Measurements from ENCODE around the gene NR2F6.
"Not testable (repeated sequence)": the region's sequence is repeated elsewhere in the genome, so short reads cannot be mapped to it uniquely, and the experiment has no call there.

The NR2F6 gene

DNA sequence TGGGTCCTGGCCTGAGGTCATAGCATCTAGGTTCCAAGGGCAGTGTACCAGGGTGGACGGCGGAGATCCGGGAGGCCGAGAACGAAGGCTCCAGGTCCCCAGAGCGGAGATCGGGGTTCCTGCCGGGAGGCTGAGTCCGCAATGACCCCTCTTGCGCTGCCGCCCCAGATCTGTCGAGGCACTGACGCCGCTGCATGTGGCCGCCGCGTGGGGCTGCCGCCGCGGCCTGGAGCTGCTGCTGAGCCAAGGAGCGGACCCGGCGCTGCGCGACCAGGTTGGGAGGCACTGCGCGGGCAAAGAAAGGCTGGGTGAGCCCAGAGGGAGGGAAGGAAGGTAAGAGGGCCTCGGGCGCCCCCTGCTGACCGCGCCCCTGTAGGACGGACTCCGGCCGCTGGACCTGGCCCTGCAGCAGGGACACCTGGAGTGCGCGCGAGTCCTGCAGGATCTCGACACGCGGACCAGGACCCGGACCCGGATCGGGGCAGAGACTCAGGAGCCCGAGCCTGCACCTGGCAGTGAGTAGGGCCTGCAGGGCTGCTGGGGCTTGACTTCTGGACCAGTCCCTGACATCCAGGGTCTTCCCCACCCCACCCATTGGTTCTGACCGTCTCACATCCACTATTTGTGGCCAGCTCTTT is 36.9 kb upstream of the NR2F6 start:
- Histone ChIP-seq H3K4me1 (ENCODE audit: control insufficient read depth in 5 of 5, insufficient read depth in 5 of 5, low read length in 5 of 5) (peaks cover 0 to 19% (median 17%) of the 10 kb centered on the region in 5 donors), H3K4me3 (ENCODE audit: low read depth in 1 of 5, low read length in 5 of 5) (peak overlapping the region in 3 of 5 donors; percentile 34 to 64 (median 50)), H3K27me3 (ENCODE audit: control insufficient read depth in 5 of 5, insufficient read depth in 4 of 5, low read length in 5 of 5) (peaks cover 0 to 17% (median 14%) of the 10 kb centered on the region in 5 donors), H3K9me3 (ENCODE audit: control insufficient read depth in 5 of 5, low read length in 5 of 5) (no peaks in the 10 kb centered on the region), H3K9ac (ENCODE audit: low read length in 5 of 5) (peak overlapping the region in 2 of 5 donors; percentile 47 to 52), H3K27ac (ENCODE audit: low read depth, low read length) (no peak overlapping the region), H3K36me3 (ENCODE audit: control insufficient read depth in 5 of 5, insufficient read depth in 5 of 5, low read length in 5 of 5) (peaks cover 0 to 11% (median 10%) of the 10 kb centered on the region in 5 donors)

DNA sequence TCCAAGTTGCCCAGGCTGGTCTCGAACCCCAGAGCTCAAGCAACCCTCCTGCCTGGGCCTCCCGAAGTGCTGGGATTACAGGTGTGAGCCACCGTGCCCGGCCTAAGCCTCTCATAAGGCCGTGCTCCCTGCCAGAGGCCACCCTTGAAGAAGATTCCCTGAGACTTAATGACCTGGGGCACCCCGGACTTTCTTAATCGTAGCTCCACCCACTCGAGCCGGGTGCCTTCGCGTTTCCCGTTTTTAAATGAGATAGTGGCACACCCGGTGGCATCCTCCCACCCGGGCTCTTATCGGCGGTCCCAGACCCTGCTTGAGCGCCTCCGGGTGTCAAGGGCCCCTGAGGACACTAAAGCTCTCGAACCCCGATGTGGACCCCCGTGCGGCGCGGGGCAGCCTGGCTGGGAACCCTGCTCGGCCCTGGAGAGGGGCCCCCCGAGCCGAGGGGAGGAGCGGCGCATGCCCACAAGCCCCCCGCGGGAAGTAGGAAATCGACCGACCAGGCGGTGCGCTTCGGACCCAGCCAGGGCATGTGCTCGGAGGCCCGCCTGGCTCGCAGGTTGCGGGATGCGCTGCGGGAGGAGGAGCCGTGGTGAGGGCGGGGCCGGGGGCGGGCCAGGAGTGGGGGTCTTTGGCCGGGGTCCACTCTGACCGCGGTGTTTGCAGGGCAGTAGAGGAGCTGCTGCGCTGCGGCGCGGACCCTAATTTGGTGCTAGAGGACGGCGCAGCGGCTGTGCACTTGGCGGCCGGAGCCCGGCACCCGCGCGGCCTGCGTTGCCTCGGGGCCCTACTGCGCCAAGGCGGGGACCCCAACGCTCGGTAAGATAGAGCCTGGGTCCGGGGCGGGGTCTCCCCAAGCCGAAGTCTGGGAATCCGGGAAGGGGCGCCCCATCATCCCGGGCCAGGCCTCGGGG is 35.9 kb upstream of the NR2F6 start, which contains the start of gene ANKLE1:
Gene ANKLE1 (plus strand): TSS at position 511 of the 914 bp plus-strand sequence. CDS start 20 bp downstream, at position 531.
- Histone ChIP-seq H3K9ac (ENCODE audit: low read length in 5 of 5) (peak within 1 kb of the TSS in 3 of 5 donors; percentile 32 to 52 (median 47)), H3K36me3 (ENCODE audit: control insufficient read depth in 5 of 5, insufficient read depth in 5 of 5, low read length in 5 of 5) (peaks cover 0 to 21% (median 18%) of the 10 kb centered on the region in 5 donors), H3K4me1 (ENCODE audit: control insufficient read depth in 5 of 5, insufficient read depth in 5 of 5, low read length in 5 of 5) (peaks cover 0 to 19% (median 17%) of the 10 kb centered on the region in 5 donors), H3K27ac (ENCODE audit: low read depth, low read length) (no peak within 1 kb of the TSS), H3K9me3 (ENCODE audit: control insufficient read depth in 5 of 5, low read length in 5 of 5) (no peaks in the 10 kb centered on the region), H3K4me3 (ENCODE audit: low read depth in 1 of 5, low read length in 5 of 5) (peak within 1 kb of the TSS in 3 of 5 donors; percentile 34 to 64 (median 50)), H3K27me3 (ENCODE audit: control insufficient read depth in 5 of 5, insufficient read depth in 4 of 5, low read length in 5 of 5) (peaks cover 0 to 17% (median 14%) of the 10 kb centered on the region in 5 donors)

DNA sequence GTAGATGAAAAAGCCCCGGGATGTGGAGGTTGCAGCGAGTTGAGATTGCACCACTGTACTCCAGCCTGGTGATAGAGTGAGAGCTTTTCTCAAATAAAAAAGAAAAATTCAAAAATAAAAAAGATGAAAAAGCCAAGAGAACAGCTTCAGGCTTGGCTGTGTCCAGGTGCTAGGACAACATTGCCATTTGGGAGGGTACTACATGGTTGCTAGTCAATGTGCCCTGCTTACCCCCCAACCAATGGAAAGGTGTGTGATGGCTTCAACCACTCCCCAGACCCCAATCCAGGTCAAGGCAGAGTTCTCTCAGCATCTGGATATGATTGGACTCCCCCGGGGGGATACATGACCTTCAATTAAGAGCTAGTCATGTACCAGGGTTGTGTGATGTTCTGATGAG is 33.7 kb upstream of the NR2F6 start:
- no peak overlapping the region for H3K4me3 ChIP-seq (ENCODE audit: low read depth in 1 of 5, low read length in 5 of 5)
- no peaks in the 10 kb centered on the region for H3K9me3 ChIP-seq (ENCODE audit: control insufficient read depth in 5 of 5, low read length in 5 of 5)
- H3K36me3 ChIP-seq (ENCODE audit: control insufficient read depth in 5 of 5, insufficient read depth in 5 of 5, low read length in 5 of 5), result peaks cover 0 to 41% (median 37%) of the 10 kb centered on the region in 5 donors

DNA sequence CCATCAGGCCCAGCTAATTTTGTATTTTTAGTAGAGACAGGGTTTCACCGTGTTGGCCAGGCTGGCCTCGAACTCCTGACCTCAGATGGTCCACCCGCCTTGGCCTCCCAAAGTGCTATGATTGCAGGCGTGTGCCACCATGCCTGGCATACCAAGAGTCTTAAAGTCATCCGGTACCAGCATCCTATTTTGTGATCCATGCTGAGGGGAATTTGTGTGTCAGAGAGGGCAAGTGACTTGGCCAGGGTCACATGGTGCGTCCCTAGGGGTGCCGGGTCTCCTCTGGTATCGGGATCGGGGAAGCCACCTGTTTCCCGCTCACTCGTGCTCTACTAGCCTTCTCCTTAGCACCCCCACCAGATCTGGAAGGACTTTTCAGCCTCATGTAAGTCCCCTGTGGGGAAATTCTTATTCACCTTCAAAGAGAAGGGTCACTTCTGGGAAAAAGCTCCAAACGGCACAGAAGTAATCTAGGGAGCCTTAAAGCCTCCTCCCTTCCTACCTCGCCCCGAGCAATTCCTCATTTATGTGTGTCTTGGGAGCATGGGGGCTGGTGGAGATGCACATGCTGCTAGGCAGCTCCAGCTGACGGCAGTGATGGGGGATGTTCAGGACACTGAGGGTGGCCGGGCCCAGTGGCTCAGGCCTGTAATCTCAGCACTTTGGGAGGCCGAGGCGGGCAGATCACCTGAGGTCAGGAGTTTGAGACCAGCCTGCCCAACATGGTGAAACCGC is 29.9 kb upstream of the NR2F6 start:
- Histone ChIP-seq H3K9me3 (ENCODE audit: control insufficient read depth in 5 of 5, low read length in 5 of 5) (no peaks in the 10 kb centered on the region), H3K9ac (ENCODE audit: low read length in 5 of 5) (no peak overlapping the region), H3K4me3 (ENCODE audit: low read depth in 1 of 5, low read length in 5 of 5) (no peak overlapping the region), H3K4me1 (ENCODE audit: control insufficient read depth in 5 of 5, insufficient read depth in 5 of 5, low read length in 5 of 5) (no peaks in the 10 kb centered on the region), H3K27ac (ENCODE audit: low read depth, low read length) (no peak overlapping the region), H3K27me3 (ENCODE audit: control insufficient read depth in 5 of 5, insufficient read depth in 4 of 5, low read length in 5 of 5) (no peaks in the 10 kb centered on the region), H3K36me3 (ENCODE audit: control insufficient read depth in 5 of 5, insufficient read depth in 5 of 5, low read length in 5 of 5) (peaks cover 0 to 71% (median 57%) of the 10 kb centered on the region in 5 donors)

More for the DNA sequence above, 33.7 kb upstream of the NR2F6 start:
- H3K27me3 ChIP-seq (ENCODE audit: control insufficient read depth in 5 of 5, insufficient read depth in 4 of 5, low read length in 5 of 5), result peaks cover 0 to 17% (median 14%) of the 10 kb centered on the region in 5 donors
- H3K4me1 ChIP-seq (ENCODE audit: control insufficient read depth in 5 of 5, insufficient read depth in 5 of 5, low read length in 5 of 5), result peaks cover 0 to 19% (median 17%) of the 10 kb centered on the region in 5 donors
- H3K9ac ChIP-seq (ENCODE audit: low read length in 5 of 5), result no peak overlapping the region
- no peak overlapping the region for H3K27ac ChIP-seq (ENCODE audit: low read depth, low read length)

DNA sequence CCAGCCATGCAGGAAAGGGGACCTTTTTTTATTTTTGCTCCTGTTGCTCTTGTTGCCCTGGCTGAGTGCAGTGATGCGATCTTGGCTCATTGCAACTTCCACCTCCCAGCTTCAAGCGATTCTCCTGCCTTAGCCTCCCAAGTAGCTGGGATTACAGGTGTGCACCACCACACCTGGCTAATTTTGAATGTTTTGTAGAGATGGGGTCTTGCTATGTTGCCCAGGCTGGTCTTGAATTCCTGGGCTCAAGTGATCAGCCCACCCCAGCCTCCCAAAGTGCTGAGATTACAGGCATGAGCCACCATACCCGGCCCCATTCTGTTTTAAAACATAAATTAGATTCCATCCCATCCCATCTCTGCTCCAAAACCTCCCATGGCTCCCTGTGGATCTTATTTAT is 29.2 kb upstream of the NR2F6 start:
- not testable (repeated sequence) for H3K4me1 ChIP-seq (ENCODE audit: control insufficient read depth in 5 of 5, insufficient read depth in 5 of 5, low read length in 5 of 5); H3K9ac ChIP-seq (ENCODE audit: low read length in 5 of 5); H3K9me3 ChIP-seq (ENCODE audit: control insufficient read depth in 5 of 5, low read length in 5 of 5); H3K27me3 ChIP-seq (ENCODE audit: control insufficient read depth in 5 of 5, insufficient read depth in 4 of 5, low read length in 5 of 5); H3K4me3 ChIP-seq (ENCODE audit: low read depth in 1 of 5, low read length in 5 of 5); H3K27ac ChIP-seq (ENCODE audit: low read depth, low read length)
- peaks cover 0 to 77% (median 60%) of the 10 kb centered on the region in 5 donors for H3K36me3 ChIP-seq (ENCODE audit: control insufficient read depth in 5 of 5, insufficient read depth in 5 of 5, low read length in 5 of 5)

DNA sequence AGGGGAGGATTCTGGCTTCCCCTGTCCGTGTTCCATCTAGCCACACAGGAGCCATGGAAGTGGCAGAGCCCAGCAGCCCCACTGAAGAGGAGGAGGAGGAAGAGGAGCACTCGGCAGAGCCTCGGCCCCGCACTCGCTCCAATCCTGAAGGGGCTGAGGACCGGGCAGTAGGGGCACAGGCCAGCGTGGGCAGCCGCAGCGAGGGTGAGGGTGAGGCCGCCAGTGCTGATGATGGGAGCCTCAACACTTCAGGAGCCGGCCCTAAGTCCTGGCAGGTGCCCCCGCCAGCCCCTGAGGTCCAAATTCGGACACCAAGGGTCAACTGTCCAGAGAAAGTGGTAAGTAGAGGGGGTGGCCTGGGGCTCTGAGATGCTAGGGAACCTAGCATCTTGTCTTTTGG is 23.0 kb upstream of the NR2F6 start:
- Histone ChIP-seq H3K27ac (ENCODE audit: low read depth, low read length) (no peak overlapping the region), H3K9ac (ENCODE audit: low read length in 5 of 5) (no peak overlapping the region), H3K4me3 (ENCODE audit: low read depth in 1 of 5, low read length in 5 of 5) (no peak overlapping the region), H3K36me3 (ENCODE audit: control insufficient read depth in 5 of 5, insufficient read depth in 5 of 5, low read length in 5 of 5) (peaks cover 0 to 38% (median 17%) of the 10 kb centered on the region in 5 donors), H3K9me3 (ENCODE audit: control insufficient read depth in 5 of 5, low read length in 5 of 5) (no peaks in the 10 kb centered on the region), H3K4me1 (ENCODE audit: control insufficient read depth in 5 of 5, insufficient read depth in 5 of 5, low read length in 5 of 5) (peaks cover 5 to 24% (median 14%) of the 10 kb centered on the region in 5 donors), H3K27me3 (ENCODE audit: control insufficient read depth in 5 of 5, insufficient read depth in 4 of 5, low read length in 5 of 5) (no peaks in the 10 kb centered on the region)

DNA sequence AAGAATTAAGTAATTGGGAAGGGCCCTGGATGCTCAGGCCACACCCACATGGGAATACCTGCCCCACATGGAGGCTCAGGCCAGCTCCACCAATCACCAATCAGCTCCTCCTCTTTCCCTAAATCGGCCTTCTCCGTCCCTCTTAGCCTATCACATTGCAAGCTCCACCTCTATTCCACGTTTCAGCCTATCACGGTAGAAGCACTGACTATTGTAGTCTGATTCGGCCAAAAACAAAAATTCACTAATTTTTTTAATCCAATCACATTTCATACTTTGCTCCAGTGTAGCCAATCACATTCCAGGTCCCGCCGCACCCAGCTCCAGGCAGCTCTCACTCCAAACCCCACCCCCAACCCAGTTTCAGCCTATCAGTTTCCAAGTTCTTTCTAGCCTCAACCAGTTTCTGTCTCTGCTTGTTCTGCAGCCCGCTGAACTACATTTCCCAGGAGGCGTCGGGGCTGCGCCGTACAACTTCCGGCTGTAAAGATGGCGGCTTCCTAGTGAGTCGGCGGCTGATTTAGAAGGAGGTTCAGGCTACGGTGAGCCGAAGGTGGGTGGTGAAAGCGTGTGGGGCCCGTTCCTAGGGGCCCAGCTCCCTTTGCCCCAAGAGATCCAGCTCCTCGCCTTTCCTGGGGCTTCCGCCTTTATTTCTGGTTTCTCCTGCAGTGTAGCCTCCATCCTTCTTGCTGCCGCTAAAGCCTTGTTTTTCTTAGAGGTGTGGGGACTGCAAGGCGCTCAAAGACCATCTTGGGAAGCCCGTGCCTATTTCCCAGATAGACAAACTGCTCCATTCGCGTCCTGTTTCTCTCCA is 21.5 kb upstream of the NR2F6 start, which contains the start of gene BABAM1:
Gene BABAM1 (plus strand): TSS at position 469 of the 814 bp plus-strand sequence. CDS start 1,364 bp downstream, outside the sequence.
- Histone ChIP-seq H3K27me3 (ENCODE audit: control insufficient read depth in 5 of 5, insufficient read depth in 4 of 5, low read length in 5 of 5) (no peaks in the 10 kb centered on the region), H3K4me3 (ENCODE audit: low read depth in 1 of 5, low read length in 5 of 5) (peak within 1 kb of the TSS; percentile 86 to 98 (median 98)), H3K9me3 (ENCODE audit: control insufficient read depth in 5 of 5, low read length in 5 of 5) (no peaks in the 10 kb centered on the region), H3K9ac (ENCODE audit: low read length in 5 of 5) (peak within 1 kb of the TSS; percentile 60 to 95 (median 86)), H3K36me3 (ENCODE audit: control insufficient read depth in 5 of 5, insufficient read depth in 5 of 5, low read length in 5 of 5) (peaks cover 0 to 29% (median 12%) of the 10 kb centered on the region in 5 donors), H3K4me1 (ENCODE audit: control insufficient read depth in 5 of 5, insufficient read depth in 5 of 5, low read length in 5 of 5) (peaks cover 5 to 33% (median 14%) of the 10 kb centered on the region in 5 donors), H3K27ac (ENCODE audit: low read depth, low read length) (peak within 1 kb of the TSS; percentile 86)

DNA sequence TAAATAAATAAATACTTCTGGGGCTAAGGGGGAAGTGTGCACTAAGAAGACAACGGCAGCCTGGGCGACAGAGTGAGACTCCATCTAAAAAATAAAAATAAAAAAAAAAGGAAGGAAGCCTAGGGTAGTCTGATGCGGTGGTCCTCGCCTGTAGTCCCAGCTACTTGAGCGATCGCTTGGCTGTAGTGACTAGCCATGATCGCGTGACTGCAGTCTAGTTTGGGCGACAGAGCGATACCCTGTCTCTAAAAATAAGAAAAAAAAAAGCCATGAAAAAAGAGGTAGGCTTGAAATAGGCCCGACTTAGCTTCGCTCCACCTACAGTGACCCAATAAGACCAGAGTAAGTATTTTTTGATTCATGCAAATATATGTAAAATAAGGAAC is 20.9 kb upstream of the NR2F6 start:
- no peak overlapping the region for H3K27ac ChIP-seq (ENCODE audit: low read depth, low read length)
- peaks cover 5 to 34% (median 14%) of the 10 kb centered on the region in 5 donors for H3K4me1 ChIP-seq (ENCODE audit: control insufficient read depth in 5 of 5, insufficient read depth in 5 of 5, low read length in 5 of 5)
- H3K9ac ChIP-seq (ENCODE audit: low read length in 5 of 5), result no peak overlapping the region
- H3K9me3 ChIP-seq (ENCODE audit: control insufficient read depth in 5 of 5, low read length in 5 of 5), result no peaks in the 10 kb centered on the region
- H3K4me3 ChIP-seq (ENCODE audit: low read depth in 1 of 5, low read length in 5 of 5), result peak overlapping the region in 1 of 5 donors; percentile 11
- no peaks in the 10 kb centered on the region for H3K27me3 ChIP-seq (ENCODE audit: control insufficient read depth in 5 of 5, insufficient read depth in 4 of 5, low read length in 5 of 5)
- H3K36me3 ChIP-seq (ENCODE audit: control insufficient read depth in 5 of 5, insufficient read depth in 5 of 5, low read length in 5 of 5), result peaks cover 0 to 23% (median 9%) of the 10 kb centered on the region in 5 donors

DNA sequence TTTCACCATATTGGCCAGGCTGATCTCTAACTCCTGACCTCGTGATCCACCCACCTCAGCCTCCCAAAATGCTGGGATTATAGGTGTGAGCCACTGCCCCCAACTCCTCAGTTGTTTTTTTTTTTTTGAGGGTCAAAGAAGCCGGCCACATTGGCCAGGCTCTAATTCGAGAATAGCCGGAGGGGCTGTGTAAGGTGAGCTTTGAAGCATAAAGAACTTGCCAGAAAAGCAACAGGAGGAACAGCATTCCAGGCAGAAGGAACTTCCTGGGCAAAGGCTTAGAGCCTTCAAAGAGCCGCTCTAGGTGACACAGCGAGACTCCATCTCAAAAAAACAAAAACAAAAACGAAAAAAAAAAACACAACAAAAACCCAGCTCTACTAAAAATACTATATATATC is 20.3 kb upstream of the NR2F6 start:
- H3K27ac ChIP-seq (ENCODE audit: low read depth, low read length), result no peak overlapping the region

More for the DNA sequence above, 20.3 kb upstream of the NR2F6 start:
- H3K36me3 ChIP-seq (ENCODE audit: control insufficient read depth in 5 of 5, insufficient read depth in 5 of 5, low read length in 5 of 5), result peaks cover 0 to 17% (median 4%) of the 10 kb centered on the region in 5 donors
- H3K27me3 ChIP-seq (ENCODE audit: control insufficient read depth in 5 of 5, insufficient read depth in 4 of 5, low read length in 5 of 5), result no peaks in the 10 kb centered on the region
- H3K9ac ChIP-seq (ENCODE audit: low read length in 5 of 5), result no peak overlapping the region
- peaks cover 5 to 36% (median 14%) of the 10 kb centered on the region in 5 donors for H3K4me1 ChIP-seq (ENCODE audit: control insufficient read depth in 5 of 5, insufficient read depth in 5 of 5, low read length in 5 of 5)
- no peak overlapping the region for H3K4me3 ChIP-seq (ENCODE audit: low read depth in 1 of 5, low read length in 5 of 5)
- no peaks in the 10 kb centered on the region for H3K9me3 ChIP-seq (ENCODE audit: control insufficient read depth in 5 of 5, low read length in 5 of 5)
